B cell (primary cell): ENCODE results near the gene SAMM50. TPM values are rescaled to one million over a fixed set of nuclear protein-coding genes. Genes with fewer than 3 reads are reported as not detected.
A peak's percentile ranks its signal among the peaks of the same experiment; 100 is the strongest.

Source experiments
- ATAC-seq: fragments of 200-7000 bp; cut with Tn5 transposase; one replicate; pipeline ENCODE4 v1.10.0; 2021; ENCODE audit warnings: low read depth, mild to moderate bottlenecking, moderate number of reproducible peaks, moderate library complexity
- CTCF ChIA-PET: fragments of 350-600 bp; sonication (Branson Sonifier 250); formaldehyde crosslinking; loops from one replicate; lab custom pipeline; 2021; ENCODE audit warnings: antibody characterized with exemption, inconsistent platforms; lab: Charles Lee
- POLR2A ChIA-PET: fragments of 350-600 bp; sonication (Branson Sonifier 250); formaldehyde crosslinking; loops from one replicate; lab custom pipeline; 2021; ENCODE audit warnings: antibody characterized with exemption; lab: Charles Lee
- DNase-seq: peaks from one replicate; pipeline ENCODE4 v3.0.0; 2013
- H2AFZ ChIP-seq: 2 replicates; pipeline ENCODE4 v1.6.1; 2012; ENCODE audit warnings: mild to moderate bottlenecking, low read depth, low read length; ENCODE audit not compliant: insufficient read depth, poor library complexity, severe bottlenecking
- H3K27ac ChIP-seq, 2 donors: 1 replicate in 1 of 2; 2 replicates in 1 of 2; pipeline ENCODE4 v1.5.1; 2012 to 2013; ENCODE audit warnings: low read length in 2 of 2, mild to moderate bottlenecking in 2 of 2, moderate library complexity in 1 of 2
- H3K27me3 ChIP-seq, 4 experiments: fragments of 200-600 bp in 1 of 4; sonication (generic) in 1 of 4; replicated peaks in 1 of 4; 1 replicate in 2 of 4; 2 replicates in 2 of 4; pipeline versions ENCODE4 v1.6.1 to v1.7.0; 2013 to 2016; ENCODE audit warnings: low read length in 3 of 4, mild to moderate bottlenecking in 2 of 4, mixed read lengths in 1 of 4, moderate library complexity in 1 of 4; ENCODE audit not compliant: insufficient read depth in 4 of 4, control insufficient read depth in 3 of 4; ENCODE audit errors: control extremely low read depth in 1 of 4
- H3K36me3 ChIP-seq, 2 experiments: replicated peaks in 1 of 2; 1 replicate in 1 of 2; 2 replicates in 1 of 2; pipeline versions ENCODE4 v1.6.1 to v1.7.1; 2013; ENCODE audit warnings: low read length in 1 of 2; ENCODE audit not compliant: insufficient read depth in 2 of 2, control insufficient read depth in 1 of 2; ENCODE audit errors: control extremely low read depth in 1 of 2, extremely low read depth in 1 of 2
- H3K4me1 ChIP-seq, 2 donors: fragments of 200-600 bp in 1 of 2; sonication (generic) in 1 of 2; 1 replicate in 1 of 2; 2 replicates in 1 of 2; pipeline versions ENCODE4 v1.5.1 to v1.6.1; 2013 to 2017; ENCODE audit warnings: low read length in 2 of 2; ENCODE audit not compliant: control insufficient read depth in 2 of 2, insufficient read depth in 2 of 2
- H3K4me2 ChIP-seq: replicated peaks from 2 replicates; pipeline ENCODE3; 2012; ENCODE audit warnings: mild to moderate bottlenecking, low read depth, low read length; ENCODE audit not compliant: poor library complexity, severe bottlenecking
- H3K4me3 ChIP-seq, 5 experiments: fragments of 200-600 bp in 1 of 5; sonication (generic) in 1 of 5; 1 replicate in 3 of 5; 2 replicates in 2 of 5; pipeline versions ENCODE4 v1.5.1 to v1.7.0; 2011 to 2016; ENCODE audit warnings: low read length in 4 of 5, mild to moderate bottlenecking in 4 of 5, low read depth in 2 of 5, control low read depth in 1 of 5, moderate library complexity in 1 of 5; ENCODE audit not compliant: insufficient read depth in 1 of 5; ENCODE audit errors: control extremely low read depth in 1 of 5, extremely low read depth in 1 of 5
- H3K79me2 ChIP-seq: fragments of 200-600 bp; sonication (generic); one replicate; pipeline ENCODE4 v1.6.0; 2016; ENCODE audit warnings: low read length; ENCODE audit not compliant: control insufficient read depth, insufficient read depth
- H3K9ac ChIP-seq: fragments of 200-600 bp; sonication (generic); 2 replicates; pipeline ENCODE4 v1.6.1; 2017; ENCODE audit warnings: mild to moderate bottlenecking, low read length, moderate library complexity
- H3K9me3 ChIP-seq, 3 donors: one replicate each; pipeline versions ENCODE4 v1.6.1 to v1.7.1; 2013; ENCODE audit warnings: low read length in 2 of 3; ENCODE audit not compliant: control insufficient read depth in 2 of 3, insufficient read depth in 1 of 3; ENCODE audit errors: control extremely low read depth in 1 of 3
- H4K20me1 ChIP-seq: 2 replicates; pipeline ENCODE4 v1.6.0; 2012; ENCODE audit warnings: mild to moderate bottlenecking, low read length; ENCODE audit not compliant: insufficient read depth, control insufficient read depth, poor library complexity, severe bottlenecking
- H3K27ac Mint-ChIP-seq: one replicate; pipeline ENCODE4 v1.8.0; 2021; ENCODE audit warnings: mixed read lengths
- H3K27me3 Mint-ChIP-seq: one replicate; pipeline ENCODE4 v1.8.0; 2021; ENCODE audit warnings: mixed read lengths
- H3K4me1 Mint-ChIP-seq: one replicate; pipeline ENCODE4 v1.8.0; 2021; ENCODE audit warnings: mixed read lengths
- H3K4me3 Mint-ChIP-seq: one replicate; pipeline ENCODE4 v1.8.0; 2021; ENCODE audit warnings: mixed read lengths
- H3K9me3 Mint-ChIP-seq: one replicate; pipeline ENCODE4 v1.8.0; 2022; ENCODE audit warnings: mixed read lengths; ENCODE audit not compliant: insufficient read depth
- CTCF ChIP-seq: fragments of 200-600 bp; IDR thresholded peaks from one replicate; pipeline ENCODE4 v1.8.0; 2022; ENCODE audit warnings: antibody characterized with exemption, mild to moderate bottlenecking
- EZH2 ChIP-seq: IDR thresholded peaks from 2 replicates; pipeline ENCODE4 v1.6.1; 2012; ENCODE audit warnings: borderline replicate concordance, low read depth, mild to moderate bottlenecking, moderate library complexity, low read length; ENCODE audit not compliant: insufficient read depth, poor library complexity, severe bottlenecking
- WGBS: methylation state at CpG from one replicate; pipeline ENCODE4 v1.1.5; 2013; ENCODE audit warnings: missing lambda C conversion rate; ENCODE audit not compliant: insufficient coverage; 5-methylcytosine and 5-hydroxymethylcytosine counted together
- intact Hi-C: fragments of 100-400 bp; cut with micrococcal nuclease; formaldehyde crosslinking; loops from one replicate; pipeline ENCODE4 v1.10.0; 2022
- polyA plus RNA-seq: library from polyadenylated mRNA; depleted of rRNA; stranded (reverse); fragments of >200 nt; gene quantifications from 2 replicates; pipeline ENCODE4 v1.2.3, GENCODE V29; 2012
- total RNA-seq, 2 donors: library from RNA; stranded (reverse); fragments of 120-200 nt in 1 of 2; gene quantifications; 1 replicate in 1 of 2; 2 replicates in 1 of 2; pipeline versions ENCODE4 v1.2.3 to v1.2.4, GENCODE V29; 2013 to 2022

The SAMM50 gene
- total and polyA plus RNA-seq, 2 donors (not counting 1 experiment from before 2014, with no cell fraction given): 18.8 to 43.2 TPM

- no peaks in the 10 kb centered on the region for H3K9me3 ChIP-seq
- peak overlapping the region; percentile 87 for H2AFZ ChIP-seq
- peaks cover 21% of the 10 kb centered on the region for H4K20me1 ChIP-seq
- no peaks in the 10 kb centered on the region for H3K36me3 ChIP-seq
- H3K27me3 Mint-ChIP-seq: peaks cover 4% of the 10 kb centered on the region
- intact Hi-C loops: loop anchor here (2.0 kb wide), 3 partner anchors 71 to 545 kb away; partner anchors contain the start of genes EFCAB6, PARVB and RTL6
- DNase-seq (peak; percentile 54), ATAC-seq (no peak)
- H3K79me2 ChIP-seq: peaks cover 36% of the 10 kb centered on the region
- H3K4me1 Mint-ChIP-seq: peaks cover 39% of the 10 kb centered on the region
- peak overlapping the region; percentile 79 for H3K9ac ChIP-seq
- peak overlapping the region; percentile 94 for H3K27ac Mint-ChIP-seq
- H3K9me3 Mint-ChIP-seq: no peaks in the 10 kb centered on the region
- 54% methylated on average over 4 of the region's 7 CpGs for WGBS
- ChIA-PET POLR2A (interaction anchor here (1.0 to 1.7 kb wide), 4 partner anchors 42 to 227 kb away, joined by 3 to 5 read pairs (median 4); partner anchors contain the start of genes PARVB and PARVG), CTCF (interaction anchor here (0.9 to 2.0 kb wide), 4 partner anchors 8 to 131 kb away, joined by 4 to 18 read pairs (median 6); no protein-coding TSS in a partner anchor)
- peak overlapping the region; percentile 90 for H3K4me2 ChIP-seq
- peak overlapping the region; percentile 94 for H3K4me3 Mint-ChIP-seq
- peak overlapping the region; percentile 85 to 88 for H3K27ac ChIP-seq
- H3K27me3 ChIP-seq: peaks cover 0 to 4% (median 0%) of the 10 kb centered on the region in 4 experiments
- peak overlapping the region; percentile 76 to 93 (median 82) for H3K4me3 ChIP-seq
- H3K4me1 ChIP-seq: peaks cover 18 to 23% of the 10 kb centered on the region in 2 donors
- no peak for TF ChIP-seq EZH2
- TF ChIP-seq CTCF: no peak
Observed at GRCh38 chr22:43953988-43954785, 1.1 kb upstream of the SAMM50 start.
